A204.1 (cell line): ENCODE data around the gene TNFRSF11A.

Source experiments
- FAIRE-seq: peaks from 2 replicates; lab custom pipeline; 2012; peaks lifted over from hg19 to GRCh38; lab: Jason Lieb, UNC

Gene TNFRSF11A

DNA sequence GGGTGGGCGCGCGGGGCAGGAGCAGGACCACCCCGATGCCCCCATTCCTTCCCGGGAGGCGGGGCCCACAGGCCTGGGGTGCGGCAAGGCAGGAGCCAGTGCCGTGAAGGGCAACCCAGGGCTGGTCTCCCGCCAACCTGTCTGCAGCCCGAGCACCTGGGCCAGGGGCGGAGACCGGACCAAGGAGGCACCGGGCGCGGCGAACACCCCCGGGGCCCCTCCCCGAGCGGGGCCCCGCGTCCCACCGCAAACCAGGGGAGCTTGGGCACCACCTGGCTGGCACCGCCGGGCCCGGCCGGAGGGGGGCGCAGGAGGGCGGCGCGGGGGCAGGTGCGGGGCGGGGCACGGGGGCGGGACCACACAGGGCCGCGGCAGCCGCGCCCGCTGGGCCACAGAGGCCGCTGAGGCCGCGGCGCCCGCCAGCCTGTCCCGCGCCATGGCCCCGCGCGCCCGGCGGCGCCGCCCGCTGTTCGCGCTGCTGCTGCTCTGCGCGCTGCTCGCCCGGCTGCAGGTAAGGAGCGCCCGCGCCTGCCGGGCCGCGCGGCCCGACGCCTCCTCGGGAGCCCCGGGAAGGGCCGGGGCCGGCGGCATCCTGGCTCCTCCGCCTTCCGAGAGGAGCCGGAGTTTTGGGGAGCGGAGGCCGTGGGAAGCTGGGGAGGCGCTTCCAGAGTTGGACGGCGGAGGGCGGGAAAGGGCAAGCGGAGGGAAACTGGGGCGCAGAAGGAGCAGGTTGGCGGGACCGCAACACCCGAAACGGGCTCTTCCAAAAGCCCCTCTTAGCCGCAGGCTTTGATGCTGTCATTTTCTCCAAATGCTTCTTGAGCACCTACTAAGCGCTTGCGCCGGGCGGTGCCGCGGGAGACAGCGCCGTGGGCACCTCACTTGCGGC, at the start of gene TNFRSF11A:
Gene TNFRSF11A (plus strand): TSS at position 394 of the 889 bp plus-strand sequence. CDS start 43 bp downstream, at position 437.
- FAIRE-seq = no peak

DNA sequence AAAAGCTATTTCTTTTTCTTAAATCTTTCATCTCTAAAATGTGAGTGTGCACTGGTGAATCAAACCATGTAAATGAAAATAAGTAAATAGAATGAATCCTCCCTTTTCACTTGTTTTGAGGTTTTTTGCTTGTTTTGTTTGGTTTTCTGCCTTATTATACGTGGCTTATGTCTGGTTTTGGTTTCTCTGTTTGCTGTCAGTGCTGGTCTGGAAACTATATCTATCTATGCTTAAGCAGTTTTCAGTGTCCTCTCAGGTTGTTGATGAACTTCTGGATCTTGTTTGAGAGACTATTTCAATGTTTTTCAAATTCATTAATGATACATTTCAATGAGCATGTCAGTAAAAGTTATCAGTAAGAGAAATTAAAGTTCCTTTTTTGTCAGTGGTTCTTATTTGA, 48.1 kb upstream of the TNFRSF11A start:
- FAIRE-seq = no peak

DNA sequence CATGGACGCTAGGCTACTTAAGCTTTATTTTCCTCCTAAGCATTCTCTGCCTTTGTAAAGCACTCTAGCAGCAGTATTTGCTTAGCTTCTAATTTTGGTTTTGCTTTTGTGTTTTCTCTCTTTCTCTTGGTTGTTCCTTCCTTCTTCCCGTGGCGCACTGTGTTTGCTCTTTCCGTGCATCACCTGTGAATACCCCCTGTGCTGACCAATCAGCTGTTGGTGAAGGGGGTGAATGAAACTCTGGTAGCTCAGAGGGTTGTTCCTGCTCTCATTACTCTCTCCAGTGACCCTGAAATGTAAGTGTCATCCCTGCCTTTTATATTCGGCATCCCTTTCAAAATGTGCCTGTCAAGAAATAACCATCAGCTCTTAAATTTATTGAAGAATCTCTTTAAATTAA, 45.5 kb upstream of the TNFRSF11A start:
- FAIRE-seq = no peak

DNA sequence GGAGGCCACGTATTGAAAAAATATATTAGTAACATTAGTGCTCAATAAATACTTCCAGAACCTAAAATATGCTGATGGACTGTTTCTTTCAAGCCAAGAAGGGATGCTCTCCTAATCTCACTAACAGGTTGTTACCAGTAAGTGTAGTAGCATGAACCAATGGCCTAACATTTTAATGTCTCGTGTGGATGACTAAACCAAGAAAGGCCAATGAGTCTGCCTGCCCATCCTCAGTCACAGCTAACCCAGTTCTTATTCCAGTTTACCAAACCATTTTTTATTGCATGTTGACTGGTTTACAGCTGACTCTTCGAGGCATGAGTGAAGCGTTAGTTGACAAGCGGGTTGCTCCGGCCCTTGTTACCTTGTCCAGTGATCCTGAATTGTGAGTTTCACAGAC, 45.1 kb upstream of the TNFRSF11A start:
- no peak for FAIRE-seq

DNA sequence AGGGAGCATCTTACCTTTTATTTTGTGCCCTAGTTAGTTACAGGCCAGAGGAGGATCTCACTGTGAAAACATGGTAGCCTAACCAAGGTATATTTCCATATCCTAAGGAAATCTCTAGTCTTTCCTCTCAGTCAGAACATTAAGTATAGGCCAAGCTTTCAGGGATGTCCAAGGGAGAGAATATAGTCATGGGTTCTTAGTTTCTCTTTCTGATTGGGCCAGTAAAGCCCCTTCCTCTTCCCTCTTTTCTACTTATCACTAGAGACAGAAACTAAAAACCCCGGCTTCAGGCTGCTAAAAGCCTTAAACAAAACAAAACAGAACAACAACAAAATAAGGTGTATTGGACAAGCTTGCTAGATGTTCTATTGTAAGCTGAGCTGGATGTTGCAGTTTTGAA, 44.3 kb upstream of the TNFRSF11A start:
- FAIRE-seq = no peak

DNA sequence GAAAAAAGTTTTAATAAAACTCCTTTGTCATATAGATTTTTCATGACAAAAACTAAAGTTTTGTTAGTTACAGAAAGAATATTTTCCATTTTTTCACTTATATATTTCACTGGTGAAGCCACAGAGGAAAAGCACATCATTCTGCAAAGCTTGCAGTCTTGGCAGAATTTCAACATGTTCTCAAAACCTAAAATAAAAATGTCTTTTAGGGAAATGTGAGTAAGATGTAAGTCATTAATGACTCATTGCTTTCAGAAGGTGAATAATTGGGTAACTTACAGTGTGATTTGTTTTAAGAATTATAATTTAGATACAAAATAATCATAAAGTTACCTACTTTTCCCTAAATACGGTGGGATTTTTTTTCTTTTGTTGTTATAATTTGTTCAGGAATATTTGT, 43.4 kb upstream of the TNFRSF11A start:
- peak; percentile 46 for FAIRE-seq

DNA sequence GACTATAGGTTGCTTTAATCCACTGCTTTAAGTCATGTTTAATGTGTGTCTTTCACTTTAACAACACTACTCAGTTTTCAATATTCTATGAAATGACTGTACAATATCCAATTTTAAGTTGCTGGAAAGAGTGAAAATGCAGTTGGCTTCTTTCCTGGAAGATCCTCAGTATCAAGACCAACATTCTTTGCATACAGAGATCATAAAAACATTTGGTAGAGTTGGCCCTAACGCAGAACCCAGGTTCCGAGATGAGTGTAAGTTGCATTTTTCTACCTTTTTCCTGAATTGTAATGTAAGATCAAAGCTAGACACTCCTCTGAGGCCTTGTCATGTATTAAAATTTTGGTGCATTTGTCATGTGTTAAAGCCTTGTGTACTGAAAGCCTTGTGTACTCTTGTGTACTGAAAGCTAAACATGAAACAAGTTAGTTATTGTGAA, 42.9 kb upstream of the TNFRSF11A start:
- FAIRE-seq = no peak

DNA sequence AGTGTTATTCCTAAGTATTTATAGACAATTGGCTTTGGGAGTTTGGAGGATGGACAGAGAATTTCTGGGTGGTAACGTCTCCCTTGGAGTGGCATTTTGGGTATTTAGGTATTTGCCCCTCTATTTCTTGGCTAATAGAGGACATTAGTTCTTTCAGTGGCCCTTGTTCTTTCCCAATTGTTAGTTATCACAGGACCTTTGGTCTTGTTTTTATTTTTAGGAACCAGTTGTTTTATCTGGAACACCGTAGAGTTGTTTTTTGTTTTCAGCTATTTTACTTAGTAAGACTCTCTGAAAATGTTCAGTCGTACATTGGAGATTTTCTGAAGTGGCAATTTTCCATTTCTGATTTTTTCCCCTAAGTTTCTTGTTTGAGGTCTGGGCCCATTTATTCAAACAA, 40.5 kb upstream of the TNFRSF11A start:
- FAIRE-seq = no peak

DNA sequence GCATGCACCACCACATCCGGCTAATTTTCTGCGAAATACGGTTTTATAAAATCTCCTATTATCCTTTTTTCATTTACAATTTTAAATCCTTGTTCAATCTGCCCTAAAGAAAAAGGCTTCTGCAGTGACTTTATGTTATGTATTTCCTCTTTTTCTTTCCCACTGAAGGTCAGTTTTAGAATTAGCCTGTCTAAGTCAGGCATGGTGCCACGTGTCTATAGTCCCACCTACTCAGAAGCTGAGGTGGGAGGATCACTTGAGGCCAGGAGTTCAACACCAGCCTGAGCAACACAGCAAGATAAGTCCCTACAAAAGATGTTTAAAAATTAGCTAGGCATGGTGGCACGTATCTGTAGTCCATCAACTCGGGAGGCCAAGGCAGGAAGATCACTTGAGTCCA, 39.8 kb upstream of the TNFRSF11A start:
- FAIRE-seq = no peak

DNA sequence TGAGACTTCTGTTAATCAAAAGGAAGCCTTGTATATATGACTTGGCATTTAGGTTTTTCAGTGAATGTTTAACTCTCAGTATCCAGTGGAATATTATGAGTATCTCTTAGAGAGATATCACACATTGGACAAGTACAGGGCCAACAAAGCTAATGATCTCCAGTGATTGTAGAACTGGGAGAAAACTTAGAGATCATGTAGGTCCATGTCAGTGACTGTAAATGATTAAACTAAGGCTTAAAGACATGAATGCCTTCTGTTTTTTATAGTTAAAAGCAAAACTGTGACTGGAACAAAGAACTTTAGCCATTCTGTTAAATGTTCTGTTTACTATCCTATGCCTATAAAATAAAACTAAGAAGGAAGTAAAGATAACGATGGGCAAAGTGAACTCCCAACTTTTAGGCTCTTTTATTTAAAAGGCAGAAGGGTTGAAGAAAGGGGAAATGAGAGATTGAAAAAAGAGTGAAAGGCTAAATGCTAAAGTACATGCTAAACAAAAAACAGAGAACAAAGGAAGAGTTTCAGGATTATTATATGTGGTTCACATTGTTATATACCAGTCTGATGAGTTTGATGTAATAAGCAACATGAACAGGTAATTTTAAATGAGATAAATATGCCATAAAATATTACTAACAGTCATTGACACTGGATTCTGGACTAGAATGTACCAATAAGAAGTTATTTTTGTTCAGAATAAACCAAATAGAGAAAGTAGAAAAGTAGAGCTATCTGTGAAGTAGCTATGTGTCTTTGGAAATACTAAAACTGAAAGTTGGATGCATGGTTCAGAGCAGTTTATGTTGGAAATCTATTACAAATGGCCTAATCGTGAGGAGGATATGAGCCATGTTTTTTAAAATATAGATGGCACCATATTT, 37.1 kb upstream of the TNFRSF11A start:
- no peak for FAIRE-seq

DNA sequence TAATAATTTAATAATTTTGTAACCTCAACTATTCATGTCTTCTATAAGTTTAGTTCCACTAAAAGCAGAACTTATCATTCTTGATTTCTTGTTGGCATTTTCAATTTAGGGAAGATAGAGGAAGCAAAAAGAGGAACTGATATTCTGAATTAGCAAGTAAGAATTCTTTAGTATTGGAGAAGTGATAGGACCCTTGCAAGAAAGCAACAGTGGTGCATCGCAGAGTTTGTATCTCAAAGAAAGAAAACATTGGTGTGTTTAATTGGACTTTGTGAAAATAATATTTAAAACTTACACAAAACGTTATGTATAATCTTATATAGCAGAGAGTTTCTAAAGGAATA, 36.5 kb upstream of the TNFRSF11A start:
- FAIRE-seq = no peak

DNA sequence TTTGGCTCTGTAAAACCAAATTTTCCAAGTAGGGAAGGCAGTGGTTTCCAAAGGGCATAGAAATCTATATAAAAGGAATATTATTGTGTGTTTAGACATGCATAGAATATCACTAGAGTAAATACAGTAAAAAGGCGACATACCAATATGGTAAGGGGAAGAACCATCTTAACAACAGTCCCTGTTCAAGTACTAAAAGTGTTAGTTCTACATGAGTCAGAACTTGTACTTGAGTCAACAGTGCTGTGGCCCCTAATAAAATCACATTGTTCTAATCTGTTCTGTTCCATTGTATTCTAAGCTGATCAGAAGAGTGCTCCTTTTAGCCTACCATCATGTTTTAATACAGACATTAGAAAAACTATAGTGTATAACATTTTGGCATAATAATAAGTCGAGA, 36.1 kb upstream of the TNFRSF11A start:
- FAIRE-seq = no peak

DNA sequence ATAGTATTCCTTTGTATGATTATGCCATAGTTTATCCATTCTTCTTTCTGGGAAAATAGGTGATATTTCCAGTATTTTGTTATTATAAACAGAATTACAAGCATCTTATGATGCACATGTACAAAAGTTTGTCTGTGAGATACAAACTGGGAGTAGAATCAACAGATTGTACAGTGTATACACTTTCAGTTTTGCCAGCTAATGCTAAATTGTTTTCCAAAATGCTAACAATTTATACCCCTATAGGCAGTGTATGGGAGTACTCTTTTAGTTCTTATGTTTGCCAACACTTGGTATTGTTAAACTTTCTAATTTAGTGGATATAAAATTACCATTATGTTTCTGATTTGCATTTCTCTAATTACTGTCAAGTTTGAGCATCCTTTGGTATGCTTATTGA, 31.0 kb upstream of the TNFRSF11A start:
- FAIRE-seq = no peak

DNA sequence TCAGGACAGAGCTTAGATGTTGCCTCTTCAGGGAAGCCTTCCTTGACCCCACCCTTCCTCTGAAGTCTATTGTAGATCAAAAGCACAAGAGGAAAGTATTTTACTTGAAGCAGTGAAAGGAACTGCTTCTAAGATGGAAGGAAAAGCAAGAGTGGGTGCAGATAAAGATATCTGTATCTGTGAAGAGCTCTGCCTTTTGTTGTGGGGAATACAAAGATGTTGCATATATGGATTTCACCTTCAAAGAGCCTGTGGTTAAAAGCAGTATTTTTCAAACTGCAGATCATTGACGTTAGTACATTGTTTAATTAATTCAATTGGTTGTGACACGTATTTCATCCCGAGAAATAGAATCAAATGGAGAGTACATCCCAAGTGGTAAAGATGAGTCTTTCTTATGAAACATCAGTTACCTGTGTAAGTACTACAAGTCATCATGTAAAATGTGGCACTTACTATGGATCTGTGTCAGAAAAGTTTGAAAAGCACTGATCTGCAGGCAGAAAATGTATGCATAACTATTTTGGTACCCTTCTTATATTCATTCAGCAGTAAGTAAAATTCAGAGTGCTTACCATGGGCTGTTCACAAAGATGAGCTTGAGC, 24.6 kb upstream of the TNFRSF11A start:
- no peak for FAIRE-seq

DNA sequence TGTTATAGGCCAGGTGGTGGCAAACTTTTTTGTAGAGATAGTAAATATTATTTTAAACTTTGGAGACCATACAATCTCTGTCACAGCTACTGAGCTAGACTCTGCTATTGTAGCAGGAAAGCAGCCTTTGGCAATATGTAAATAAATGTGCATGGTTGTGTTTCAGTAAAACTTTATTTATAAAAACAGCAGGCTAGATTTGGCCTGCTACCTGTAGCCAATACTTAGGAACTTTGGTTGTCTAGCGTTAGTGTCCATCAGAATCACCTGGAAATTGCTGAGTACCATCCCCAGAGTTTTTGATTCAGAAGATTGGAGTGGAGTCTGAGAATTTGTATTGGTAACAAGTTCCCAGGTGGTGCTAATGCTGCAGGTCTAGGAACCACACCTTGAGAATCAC, 23.8 kb upstream of the TNFRSF11A start:
- FAIRE-seq = no peak

DNA sequence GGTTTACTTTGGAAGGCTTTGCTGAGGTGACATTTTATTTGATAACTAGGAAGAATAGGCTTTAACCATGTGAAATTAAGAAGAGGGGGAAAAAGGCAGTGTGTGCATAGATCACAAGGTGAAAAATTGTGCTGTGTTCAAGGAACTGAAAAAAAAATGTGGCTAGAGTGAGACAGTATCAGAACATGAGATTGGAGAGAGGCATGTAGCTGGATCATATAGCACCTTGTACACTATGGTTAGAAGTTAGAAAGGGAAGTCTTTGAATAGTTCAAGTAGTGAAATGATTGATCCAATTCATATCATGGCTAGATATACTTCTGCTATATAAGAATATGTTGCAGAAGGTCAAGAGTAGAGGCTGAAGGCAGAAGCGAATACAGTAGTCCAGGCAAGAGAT, 12.3 kb upstream of the TNFRSF11A start:
- FAIRE-seq = no peak

DNA sequence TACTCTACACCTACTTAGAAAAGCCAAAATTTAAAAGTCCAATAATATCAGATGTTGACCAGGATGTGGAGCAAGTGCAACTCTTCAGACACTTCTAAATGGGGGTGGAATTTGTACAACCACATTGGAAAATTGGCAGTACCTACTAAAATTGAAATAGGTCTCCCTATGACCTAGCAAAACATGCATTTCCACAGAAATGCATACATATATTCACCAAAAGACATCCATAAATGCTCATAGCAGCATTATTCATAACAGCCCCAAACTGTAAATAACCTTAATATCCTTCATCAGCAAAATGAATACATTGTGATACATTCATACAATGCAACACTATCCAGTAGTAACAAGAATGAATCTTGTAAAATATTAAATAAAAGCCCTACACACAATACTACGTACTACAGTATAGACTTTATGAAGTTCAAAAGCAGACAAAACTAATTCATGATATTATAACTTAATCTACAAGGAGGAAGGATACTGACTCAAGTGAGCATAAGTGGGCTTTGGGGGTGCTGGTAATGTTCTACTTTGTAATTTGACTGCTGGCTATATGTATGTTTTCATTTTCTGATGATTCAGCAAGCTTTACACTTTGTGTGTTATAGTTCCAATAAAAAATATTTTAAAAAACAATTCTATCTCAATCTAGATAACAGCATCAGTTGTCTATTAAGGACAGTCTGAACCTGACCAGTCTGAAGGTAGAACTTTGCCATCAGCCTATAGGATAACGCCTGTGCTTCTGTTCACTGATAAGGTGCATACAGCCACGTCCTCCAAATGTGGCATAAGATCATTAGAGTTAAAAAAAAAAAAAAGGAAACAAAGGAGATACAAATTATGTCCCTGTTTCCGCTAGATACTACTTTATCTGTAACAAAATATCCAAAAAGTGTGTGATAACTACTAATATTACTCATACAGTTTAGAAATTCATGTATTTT, 6.6 kb upstream of the TNFRSF11A start:
- no peak for FAIRE-seq

DNA sequence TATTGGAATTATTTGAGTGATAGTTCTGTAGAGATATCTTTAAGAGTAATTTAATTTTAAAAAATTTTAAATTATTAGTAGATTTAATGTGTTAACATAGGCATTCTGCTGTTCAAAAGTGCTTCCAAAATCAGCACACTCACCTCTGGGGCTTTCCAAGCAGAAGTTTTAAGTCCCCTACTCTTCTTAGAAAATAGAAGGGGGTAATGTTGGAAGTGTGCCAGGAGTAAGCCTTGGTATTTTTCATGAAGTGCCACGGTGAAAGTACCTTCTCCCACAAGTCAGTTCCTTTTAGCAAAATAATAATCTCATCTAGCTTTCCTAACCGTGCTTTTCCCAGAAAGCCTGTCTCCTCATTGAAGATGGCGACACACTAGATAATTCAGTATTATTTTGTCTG, 3.9 kb upstream of the TNFRSF11A start:
- FAIRE-seq = no peak

DNA sequence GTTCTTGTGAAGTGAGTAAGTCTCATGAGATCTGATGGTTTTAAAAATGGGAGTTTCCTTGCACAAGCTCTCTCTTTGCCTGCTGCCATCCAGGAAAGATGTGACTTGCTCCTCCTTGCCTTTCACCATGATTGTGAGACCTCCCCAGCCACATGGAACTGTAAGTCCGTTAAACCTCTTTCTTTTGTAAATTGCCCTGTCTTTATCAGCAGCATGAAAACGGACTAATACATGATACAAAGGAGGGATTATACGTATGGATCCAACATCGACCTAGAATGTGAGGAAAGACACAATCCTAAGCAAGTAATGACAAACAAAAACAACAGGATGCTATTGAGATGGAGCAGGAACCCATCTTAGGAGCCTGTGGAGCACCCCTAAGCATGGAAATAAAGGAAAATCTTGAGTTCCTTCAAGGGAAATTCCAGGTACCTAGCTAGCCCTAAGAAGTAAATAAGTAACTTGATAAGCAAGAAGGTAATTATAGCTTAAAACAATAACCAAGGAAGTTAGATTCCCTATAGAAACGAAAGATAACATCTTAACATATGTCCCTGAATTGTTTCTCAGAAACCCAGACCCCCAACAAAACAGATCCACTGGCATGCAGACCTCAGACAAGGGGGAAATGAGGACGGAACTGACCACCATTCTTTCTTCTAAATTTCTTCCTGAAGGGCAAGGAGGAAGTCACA, 1.5 kb upstream of the TNFRSF11A start:
- FAIRE-seq = no peak

DNA sequence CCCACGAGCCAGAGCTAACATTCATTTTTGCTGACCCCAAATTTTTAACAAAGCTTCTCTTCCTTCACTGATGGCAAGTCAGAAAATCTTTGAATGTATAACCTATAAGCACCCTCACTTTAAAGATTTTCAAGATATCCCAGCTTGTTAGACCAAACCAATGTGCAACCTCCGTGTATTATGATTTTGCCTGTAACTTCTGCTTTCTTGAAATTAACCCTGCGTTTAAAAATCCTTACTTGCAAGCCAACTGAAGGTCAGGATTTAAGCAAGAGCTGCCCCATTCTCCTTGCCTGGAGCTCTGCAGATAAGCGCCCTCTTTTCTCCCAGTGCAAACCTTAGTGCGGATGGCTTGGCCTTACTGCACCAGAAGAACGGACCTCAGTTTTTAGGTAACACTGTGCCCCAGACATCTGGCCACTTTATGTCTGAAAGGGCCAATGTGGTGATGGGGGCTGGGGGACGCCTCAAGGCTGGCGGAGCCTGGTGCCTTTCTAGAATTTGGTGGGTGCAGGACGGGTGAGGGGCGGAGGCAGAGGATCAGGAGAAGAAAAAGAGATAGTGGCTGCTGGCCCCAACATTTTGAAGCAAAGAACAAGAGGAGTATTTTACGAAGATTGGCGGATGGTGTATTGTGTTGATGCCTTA, 805 bp upstream of the TNFRSF11A start:
- FAIRE-seq = no peak
